B cell (primary cell): ENCODE results near the gene KCNE5.

Experiments
- EZH2 ChIP-seq: IDR thresholded peaks from 2 replicates; pipeline ENCODE4 v1.6.1; 2012; ENCODE audit warnings: borderline replicate concordance, low read depth, mild to moderate bottlenecking, moderate library complexity, low read length; ENCODE audit not compliant: insufficient read depth, poor library complexity, severe bottlenecking
- TF ChIP-seq, protein P1 (sequence below): fragments of 200-600 bp; IDR thresholded peaks from one replicate; pipeline ENCODE4 v1.8.0; 2022; ENCODE audit warnings: antibody characterized with exemption, mild to moderate bottlenecking

DNA sequence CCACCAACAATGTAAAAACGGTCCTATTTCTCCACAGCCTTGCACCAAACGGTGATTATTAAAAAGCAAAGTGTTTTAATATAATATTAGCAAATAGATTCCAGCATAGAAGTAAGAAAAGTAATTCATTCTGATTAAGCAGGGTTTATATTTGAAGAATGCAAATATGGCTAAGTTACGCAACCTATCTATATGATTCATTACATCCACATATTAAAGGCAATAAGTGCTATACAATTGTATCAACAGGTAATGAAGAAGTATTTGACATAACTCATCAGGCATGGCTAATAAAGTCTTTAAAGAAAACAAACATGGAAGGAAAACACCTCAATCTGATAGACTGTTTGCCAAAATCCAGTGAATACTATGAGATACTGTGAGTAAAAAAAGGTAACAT is 29.0 kb downstream of the KCNE5 start:
- TF ChIP-seq, protein P1, sequence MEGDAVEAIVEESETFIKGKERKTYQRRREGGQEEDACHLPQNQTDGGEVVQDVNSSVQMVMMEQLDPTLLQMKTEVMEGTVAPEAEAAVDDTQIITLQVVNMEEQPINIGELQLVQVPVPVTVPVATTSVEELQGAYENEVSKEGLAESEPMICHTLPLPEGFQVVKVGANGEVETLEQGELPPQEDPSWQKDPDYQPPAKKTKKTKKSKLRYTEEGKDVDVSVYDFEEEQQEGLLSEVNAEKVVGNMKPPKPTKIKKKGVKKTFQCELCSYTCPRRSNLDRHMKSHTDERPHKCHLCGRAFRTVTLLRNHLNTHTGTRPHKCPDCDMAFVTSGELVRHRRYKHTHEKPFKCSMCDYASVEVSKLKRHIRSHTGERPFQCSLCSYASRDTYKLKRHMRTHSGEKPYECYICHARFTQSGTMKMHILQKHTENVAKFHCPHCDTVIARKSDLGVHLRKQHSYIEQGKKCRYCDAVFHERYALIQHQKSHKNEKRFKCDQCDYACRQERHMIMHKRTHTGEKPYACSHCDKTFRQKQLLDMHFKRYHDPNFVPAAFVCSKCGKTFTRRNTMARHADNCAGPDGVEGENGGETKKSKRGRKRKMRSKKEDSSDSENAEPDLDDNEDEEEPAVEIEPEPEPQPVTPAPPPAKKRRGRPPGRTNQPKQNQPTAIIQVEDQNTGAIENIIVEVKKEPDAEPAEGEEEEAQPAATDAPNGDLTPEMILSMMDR: no peak
- no peak for TF ChIP-seq EZH2
